ENCODE results near the gene TANGO6.

TANGO6 gene

DNA sequence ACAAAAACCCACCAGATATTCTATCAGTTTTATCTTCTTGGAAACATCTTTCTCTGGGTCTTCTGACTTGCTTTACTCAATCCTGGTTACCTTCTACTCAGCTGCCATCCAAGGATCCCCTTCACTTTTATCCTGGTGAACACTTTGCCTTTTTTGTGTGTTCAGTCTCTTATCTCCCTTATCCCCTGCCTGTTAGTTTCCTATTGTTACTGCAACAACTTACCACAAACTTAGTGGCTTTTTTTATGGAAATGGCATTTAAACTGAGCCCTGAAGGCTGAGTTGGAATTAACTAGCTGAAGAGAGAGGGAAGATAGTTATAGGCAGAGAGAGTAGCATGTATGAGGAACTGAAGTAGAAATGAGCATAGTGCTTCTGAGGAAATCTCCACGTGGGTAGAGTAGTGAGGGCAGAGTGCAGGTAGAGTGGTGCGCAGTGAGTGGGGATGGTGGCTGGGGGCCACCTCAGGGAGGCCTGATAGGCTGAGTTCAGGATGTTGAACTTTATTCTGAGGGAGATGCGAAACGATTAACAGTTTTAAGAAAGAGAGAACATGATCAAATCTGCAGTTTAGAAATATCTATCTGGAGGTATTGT is 26.3 kb downstream of the TANGO6 start:
- DNase-seq, result no peak

DNA sequence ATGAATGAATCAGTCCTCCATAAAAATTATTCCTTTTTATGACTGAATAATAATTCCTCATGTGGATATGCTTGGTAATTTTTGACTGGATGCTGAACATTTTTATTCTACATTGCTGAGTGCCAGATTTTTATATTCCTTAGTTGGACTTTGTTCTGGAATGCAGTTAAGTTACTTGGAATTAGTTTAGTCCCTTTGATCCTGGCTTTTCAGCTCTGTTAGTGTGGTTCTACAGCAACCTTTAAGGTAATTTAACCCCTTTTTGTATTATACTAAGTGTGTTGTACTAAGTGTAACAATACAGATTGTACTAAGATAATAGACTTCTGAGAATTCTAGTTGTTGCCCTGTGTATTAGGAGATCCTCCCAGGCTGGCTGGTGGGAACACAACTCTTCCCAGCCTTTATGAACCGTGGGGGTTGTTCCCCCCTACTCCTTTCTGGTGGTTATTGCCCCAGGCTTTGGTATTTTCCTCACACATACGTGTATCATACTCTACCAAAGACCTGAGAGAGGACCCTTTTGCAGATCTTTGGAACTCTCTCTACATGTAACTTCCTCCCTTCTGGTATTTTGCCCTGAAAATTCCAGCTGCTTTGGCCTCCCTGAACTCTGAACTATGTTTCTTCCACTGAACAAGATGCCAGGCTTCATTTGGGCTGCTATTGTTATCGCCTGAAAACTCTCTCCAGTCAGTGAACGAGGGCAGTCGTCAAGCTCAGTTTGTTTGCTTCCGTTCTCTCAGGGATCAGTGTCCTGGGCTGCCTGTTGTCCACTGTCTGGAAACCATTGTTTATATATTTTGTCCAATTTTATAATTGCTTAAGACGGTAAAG is 30.5 kb downstream of the TANGO6 start:
- no peak for DNase-seq

DNA sequence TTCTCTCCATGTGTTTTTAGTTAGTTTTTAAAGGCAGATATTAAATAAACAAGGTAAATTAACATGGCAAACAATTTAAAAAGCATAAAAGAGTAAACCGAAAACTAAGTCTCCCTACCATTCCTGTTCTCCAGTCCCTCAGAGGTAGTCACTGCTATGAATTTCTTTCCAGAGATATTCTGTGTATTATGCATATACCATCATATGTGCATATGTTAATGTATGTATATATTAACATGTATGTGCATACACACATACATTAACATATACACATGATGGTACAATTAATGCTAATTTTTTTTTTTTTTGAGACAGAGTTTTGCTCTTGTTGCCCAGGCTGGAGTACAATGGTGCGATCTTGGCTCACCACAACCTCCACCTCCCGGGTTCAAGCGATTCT is 32.5 kb downstream of the TANGO6 start:
- DNase-seq, result no peak

DNA sequence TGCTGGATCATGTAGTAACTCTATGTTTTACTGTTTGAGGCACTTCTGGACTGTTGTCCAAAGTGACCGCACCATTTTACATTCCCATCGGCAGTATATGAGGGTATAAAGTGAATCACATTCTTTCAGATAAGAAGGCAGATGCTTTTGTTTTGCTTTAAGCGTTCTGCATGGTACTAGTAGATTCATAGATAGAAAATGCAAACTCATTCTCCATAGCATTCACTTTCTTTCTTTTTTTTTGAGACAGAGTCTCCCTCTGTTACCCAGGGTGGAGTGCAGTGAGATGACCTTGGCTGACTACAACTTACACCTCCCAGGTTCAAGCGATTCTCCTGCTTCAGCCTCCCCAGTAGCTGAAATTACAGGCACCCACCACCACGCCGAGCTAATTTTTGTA is 40.4 kb downstream of the TANGO6 start:
- no peak for DNase-seq

DNA sequence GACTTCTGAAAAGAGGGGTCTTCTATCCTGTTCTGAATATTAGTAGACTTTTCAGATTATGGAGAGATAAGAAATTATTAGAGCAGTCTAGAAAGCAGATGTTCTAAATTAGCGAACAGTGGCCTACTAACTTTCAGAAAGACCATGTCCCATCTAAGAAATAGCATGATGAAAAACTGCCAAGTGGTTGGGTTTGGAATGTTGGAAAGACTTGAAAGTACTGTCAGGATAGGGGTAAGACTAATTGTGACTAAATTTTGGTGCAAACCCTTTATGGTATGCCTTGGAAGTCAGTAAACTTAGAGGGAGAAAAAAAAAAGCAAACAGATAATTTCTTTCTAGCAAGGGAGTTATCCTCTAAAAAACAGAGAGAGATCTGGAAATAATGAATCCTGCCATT is 41.1 kb downstream of the TANGO6 start:
- DNase-seq, result no peak

DNA sequence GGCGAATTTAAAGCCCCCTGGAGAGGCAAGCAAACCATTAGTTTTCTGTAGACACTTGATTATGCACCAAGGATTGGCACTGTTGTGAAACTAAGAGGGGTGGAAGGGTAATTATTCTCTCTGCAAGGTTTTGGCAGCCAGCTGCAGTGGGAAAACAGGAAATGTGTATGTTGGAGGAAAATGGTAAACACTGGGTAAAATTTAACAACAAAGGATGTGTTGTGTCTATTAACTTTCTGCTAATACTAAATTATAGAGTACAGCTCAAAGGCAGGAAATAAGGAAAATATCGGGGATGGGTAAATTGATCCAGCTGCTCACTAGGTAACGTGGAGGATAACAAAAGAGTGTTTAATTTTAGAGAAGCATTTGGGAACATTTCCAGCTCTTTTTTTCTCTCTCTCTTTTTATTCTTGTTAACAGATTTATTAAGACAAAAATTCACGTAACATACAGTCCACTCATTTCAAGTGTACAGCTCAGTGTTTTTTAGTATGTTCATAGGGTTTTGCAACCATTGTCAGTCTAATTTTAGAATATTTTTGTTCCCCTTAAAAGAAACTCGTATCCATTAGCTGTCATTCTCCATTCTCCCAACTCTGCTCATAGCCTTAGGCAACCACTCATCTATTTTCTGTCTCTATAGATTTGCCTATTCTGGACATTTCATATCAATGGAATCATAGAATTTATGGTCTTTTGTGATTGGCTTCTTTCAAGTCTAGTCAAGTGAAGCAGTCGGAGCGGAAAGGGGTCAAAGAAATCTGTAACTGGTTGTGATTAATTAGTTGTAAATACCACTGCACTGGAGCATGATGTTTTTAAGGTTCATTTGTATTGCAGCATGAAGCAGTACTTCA is 41.8 kb downstream of the TANGO6 start:
- no peak for DNase-seq

DNA sequence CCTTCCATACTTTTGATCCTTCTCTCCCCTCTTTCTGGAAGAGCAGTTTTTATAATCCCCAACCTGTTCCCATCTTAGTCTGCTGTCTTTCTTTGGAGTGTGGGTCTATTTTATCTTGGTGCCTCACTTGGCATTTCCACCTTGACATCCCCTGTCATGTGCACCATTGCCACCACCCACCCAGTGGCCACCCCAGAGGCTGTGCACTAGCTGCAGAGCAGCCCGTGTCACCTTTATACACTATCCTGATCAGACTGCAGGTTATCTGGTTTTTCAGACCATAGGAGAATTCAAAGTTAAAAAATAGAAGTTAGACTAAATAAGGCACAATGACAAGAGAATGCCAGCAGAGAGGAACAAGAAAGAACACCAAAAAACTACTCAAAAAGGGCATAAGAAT is 43.8 kb downstream of the TANGO6 start:
- no peak for DNase-seq

DNA sequence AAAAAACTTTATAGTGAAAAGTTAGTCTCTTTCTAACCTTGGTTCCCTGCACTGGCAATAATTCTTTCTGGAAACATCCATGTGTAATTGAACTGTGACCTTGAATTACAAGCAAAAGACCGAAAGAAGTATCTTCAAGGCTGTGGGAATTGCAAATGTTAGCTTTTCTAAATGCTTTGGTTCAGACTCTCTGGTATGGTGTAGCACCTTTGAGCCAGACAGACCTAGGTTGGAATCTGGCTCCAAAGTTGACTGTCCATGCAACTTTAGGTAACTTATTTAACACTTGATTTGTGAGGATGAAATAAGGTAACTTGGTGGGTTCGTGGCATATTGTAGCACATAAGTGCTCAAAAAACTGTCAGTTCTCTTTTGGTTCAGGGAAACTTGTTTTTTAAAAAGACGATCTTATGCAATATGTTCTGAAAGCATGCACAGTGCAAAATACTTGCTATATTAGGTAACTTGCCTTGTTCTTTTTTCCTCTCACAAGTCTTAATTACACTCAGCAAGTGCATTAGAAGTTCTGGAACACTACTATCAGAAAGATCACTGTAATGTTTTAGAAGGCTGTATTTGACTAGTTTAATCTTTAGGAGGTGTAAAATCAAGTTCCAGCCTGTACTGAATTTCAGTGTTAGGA is 46.3 kb downstream of the TANGO6 start:
- no peak for DNase-seq

DNA sequence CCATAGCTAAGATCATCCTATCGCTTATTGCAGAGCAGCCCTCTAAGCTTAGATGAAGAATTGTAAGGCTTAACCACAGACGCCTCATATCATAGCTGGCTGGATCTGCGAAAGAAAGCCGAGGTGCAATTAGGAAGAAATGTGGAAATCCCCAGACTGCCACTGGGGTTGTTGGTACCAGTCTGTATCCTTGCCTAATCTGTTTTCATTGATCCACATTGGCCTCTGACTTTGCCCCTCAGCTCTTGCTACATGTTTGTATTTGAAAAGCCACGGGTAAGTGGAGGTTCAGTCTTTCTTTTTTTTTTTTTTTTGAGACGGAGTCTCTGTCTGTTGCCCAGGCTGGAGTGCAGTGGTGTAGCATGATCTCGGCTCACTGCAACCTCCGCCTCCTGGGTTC is 48.9 kb downstream of the TANGO6 start:
- DNase-seq, result no peak

DNA sequence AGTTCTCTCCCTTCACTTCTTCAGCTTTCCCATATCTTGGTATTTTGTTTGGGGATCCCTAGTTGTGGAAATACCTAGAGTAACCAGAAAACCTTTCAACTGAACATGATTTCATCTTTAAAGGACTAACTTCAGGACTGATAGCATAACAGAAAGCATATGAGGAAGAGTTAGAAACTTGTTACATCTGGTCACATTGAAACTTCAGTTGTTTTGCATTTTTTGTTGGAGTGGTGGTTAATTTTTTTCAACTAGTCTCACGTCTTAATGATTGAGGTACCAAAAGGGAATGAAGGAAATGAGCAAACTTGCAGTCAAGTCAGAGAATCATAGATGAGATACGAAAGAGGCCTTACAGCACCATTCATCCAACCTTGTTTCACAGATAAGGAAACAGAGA is 49.6 kb downstream of the TANGO6 start:
- DNase-seq, result no peak

DNA sequence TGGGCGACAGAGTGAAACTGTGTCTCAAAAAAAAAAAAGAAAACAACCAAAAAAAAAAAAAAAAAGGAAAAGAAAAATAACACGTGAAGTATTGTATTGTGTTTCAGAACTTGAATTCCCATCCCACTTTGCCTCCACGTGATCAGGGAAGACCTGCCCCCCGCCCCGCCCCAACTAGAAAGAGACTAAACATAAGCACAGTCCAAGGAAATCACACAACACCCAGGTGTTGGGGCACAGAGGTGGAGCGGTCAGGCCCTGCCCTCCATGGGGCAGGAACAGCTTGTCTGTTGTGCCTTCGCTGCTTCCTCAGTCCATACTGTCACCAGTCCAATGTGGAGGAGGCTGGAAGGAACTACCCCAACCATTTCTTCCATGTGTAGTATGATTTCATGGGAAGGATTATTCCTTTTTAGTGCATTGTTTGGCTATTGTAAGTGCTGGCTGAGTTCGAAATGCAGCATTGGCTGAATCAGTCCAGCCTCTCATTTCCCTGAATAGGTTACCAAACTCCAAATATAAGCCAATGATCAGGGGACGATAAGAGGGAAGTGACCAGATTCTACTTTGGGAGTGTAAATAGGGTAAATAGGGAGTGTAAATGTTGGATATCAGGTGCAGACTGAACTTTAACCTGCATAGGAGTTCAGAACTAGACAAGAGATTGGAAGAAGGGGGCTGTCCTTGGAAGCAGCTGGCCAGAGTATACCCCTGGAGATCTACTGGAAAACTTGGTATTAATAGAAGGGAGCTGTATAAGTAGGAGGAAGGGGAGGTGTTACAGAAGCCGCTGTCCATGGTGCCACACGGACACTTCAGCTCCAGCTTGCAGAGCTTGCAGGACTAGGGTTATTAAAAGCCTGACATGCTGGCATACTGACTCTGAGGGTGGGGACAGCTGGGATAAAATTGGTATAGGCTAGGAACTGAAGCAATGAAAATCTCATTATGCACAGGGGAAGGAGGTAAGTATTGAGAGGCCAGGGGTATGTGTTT is 50.7 kb downstream of the TANGO6 start:
- DNase-seq, result no peak

DNA sequence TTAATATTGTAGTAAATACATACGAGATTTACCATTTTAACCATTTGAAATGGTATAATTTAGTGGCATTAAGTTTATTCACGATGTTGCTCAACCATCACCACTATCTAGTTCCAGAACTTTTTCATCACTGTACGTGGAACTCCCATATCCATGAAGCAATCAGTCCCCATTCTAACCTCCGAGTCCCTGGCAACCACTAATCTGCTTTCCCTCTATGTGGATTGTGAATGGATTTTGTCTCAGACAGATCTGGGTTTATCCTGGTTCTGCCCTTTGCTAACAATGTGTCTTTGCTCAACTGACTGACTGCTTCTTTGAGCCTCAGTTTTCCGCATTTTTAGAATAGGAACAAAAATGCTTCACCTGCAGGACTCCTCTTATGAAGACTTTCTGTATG is 51.4 kb downstream of the TANGO6 start:
- no peak for DNase-seq

DNA sequence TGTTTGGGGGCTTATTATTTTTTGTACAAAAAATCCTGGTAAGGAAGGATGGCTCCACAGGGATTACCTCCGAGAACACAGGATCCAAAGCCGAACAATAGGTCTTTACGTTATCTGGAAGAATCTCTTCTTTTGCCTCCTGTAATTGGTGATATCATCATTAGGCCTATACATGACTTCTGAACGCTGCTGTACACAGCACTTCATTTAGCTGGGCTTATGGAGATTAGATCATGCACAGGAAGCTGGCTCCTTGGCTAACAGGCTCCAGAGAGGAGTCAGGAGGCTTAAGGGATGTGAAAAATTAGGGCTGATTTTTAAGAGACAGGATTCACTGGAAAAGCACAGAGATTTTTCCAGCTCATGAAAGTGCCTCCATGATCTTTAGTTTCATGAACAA is 54.7 kb downstream of the TANGO6 start:
- no peak for DNase-seq

DNA sequence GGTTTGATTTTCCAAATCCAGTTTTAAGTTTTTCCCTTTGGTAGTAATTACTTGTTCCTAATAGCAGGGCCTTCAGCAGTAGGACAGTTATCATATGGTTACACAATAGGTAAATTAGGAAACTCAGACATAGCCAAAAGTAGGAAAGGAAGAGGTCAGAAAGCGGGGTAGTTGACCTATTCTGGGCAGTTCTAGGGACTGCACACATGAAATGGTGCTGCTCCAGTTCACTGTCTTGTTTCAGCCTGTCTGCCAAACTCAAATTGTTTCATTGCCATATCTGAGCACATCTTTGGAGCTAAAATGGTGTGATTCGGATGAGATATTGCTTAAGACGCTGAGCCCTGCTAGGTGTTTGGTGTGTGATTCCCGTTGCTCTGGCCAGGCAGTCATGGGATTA is 56.7 kb downstream of the TANGO6 start:
- no peak for DNase-seq

DNA sequence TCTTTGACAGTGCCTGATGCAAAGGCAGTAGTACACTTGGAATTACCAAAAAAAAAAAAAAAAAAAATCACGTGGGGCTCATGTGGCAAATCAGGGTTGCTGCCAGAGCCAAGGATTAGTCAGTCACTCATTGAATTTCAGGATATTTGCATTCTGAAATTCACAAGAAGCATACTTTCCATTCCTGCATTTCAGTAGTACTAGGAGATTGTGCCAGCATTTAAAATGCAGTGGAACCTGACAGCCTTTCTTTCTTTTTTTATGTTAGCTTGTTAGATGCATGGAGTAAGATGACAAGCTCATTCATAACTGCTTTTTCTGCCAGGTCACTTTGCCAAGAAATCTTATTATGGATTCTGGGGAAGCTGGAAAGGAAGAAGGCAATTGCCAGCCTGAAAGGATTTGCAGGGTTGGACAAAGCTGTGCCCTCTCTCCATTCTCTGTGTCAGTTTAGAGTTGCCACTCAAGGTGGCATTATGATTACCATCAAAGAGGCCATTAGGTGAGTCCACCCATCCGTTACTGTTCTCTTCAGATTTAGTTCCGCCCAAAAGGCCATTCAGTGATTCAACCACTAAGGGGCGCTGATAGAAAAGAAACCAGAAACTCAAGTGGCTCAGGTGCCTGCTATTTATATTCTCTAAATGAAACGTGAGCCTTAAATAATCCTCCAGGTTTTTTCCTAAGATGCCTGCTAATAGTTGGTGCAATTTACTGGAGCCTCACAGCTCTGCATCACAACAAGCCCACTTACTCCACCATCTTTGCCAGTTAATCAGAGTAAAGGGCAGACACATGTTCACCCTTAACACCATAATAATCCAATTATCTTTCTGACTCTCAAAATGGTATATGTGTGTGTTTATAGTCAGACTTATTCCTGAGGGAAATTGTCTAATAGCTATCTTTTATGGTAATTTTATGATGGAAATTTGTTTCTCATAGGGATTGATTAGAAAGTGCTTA is 59.0 kb downstream of the TANGO6 start:
- peak; percentile 95 for DNase-seq

DNA sequence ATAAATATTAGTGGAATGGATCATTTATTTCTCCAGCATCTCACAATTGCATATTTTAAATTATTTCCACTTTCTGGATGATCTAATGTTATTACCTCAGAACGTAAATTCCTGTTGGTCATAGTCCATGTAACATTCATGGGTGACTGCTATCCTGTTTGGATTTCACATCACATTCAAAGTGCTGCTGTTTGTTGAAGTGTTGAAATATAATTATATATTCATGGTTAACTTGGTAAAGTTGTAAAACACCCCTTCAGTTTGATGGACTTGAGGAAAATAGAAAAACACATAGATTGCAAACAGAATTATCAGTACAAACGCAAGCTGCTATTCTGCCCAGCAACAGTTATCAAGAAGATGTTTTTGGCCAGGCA is 59.6 kb downstream of the TANGO6 start:
- no peak for DNase-seq

DNA sequence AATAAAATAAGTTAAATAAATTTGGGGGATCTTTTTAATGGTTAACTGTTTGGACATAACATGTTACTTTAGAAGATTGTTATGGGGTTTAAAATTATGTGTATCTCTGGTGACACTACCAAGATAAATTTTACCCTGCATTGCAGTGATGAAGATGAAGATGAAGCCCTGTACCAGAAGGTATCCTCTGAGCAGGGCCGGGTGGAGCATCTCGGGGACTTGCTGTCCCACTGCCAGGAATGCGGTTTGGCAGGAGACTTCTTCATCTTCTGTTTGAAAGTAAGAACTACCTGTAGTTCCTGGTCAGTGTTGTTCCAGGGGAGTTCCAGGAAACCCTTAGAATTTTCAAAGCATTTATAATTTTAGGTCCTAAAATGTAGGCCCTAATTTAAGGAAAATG is 64.0 kb downstream of the TANGO6 start:
- DNase-seq, result no peak

DNA sequence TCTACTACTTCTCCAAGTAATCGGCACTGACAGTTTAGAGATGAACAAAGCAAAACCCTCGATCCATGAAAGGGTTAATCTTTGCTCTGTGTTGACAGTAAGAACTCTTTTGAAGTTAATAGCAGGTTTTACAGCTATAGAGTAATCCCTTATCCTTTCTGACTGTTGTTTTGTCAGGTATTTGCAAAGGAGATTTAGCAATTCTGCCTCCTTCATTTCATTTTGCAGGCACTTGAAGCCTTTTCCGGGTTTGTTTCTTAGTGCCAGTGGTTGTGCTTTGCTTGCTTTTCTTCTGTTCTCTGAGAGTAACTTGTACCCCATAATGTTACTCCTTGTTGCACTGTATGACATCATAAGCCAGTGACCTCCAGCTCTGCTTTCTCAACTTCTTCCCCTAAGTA is 64.5 kb downstream of the TANGO6 start:
- no peak for DNase-seq

DNA sequence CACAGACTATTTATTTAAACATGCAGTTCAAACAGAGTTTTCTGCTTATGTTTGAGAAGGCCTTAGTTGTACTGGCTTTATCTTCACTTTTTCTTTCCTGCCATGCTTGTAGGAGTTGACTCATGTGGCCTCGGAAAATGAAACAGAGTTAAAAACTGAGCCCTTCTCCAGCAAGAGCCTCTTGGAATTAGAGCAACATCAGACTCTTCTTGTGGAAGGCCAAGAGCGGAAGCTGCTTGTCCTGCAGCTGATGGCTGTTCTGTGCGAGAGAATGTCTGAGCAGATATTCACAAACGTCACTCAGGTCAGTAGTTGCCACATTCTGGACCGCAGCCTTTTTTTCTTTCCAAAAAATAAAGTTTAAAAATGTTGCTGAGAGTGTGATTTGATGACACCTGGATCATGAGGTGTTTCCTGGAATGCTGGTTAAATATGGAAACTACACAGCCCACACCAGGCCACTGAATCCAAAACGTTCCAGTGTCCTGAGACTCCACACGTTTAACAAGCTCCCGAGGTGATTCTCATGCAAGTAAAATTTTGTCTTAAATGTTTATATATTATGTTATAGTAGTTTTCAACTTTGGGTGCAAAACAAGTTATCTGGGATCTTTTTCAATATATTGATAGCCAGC is 65.9 kb downstream of the TANGO6 start:
- DNase-seq, result no peak

DNA sequence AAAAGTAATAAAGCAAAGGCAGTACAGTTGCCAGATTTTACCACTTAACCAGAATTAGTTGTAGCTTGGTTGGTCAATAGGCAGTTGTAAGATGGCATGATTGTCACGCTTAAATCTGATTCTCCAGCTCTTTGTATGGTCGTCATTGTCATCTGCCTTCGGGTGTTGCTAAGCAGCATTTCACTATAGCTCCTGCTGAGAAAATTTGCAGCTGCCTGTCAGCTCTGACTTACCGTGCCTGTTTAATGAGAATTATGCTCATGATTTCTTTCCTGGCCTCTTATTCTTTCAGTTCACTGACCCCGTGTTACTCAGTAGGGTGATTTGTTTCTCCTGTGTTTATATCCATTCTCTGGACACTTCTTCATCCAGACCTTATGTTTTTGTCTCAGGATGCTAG is 66.7 kb downstream of the TANGO6 start:
- peak; percentile 35 for DNase-seq

Measured in NCI-H2171 treated with DMSO at 0.1 percent for 48 hours (cell line).